Stimulated activated CD8-positive, alpha-beta memory T cell treated with anti-CD3 and anti-CD28 coated beads, Interleukin-15, amount 100 ng/mL, for 24 hours (primary cell): ENCODE data around the gene CARS2.
"Not testable (repeated sequence)": the region's sequence is repeated elsewhere in the genome, so short reads cannot be mapped to it uniquely, and the experiment has no call there.

Experiments
- DNase-seq: peaks from one replicate; pipeline ENCODE4 v3.0.0-alpha.2; 2020; ENCODE audit warnings: low read depth

CARS2 gene, protein sequence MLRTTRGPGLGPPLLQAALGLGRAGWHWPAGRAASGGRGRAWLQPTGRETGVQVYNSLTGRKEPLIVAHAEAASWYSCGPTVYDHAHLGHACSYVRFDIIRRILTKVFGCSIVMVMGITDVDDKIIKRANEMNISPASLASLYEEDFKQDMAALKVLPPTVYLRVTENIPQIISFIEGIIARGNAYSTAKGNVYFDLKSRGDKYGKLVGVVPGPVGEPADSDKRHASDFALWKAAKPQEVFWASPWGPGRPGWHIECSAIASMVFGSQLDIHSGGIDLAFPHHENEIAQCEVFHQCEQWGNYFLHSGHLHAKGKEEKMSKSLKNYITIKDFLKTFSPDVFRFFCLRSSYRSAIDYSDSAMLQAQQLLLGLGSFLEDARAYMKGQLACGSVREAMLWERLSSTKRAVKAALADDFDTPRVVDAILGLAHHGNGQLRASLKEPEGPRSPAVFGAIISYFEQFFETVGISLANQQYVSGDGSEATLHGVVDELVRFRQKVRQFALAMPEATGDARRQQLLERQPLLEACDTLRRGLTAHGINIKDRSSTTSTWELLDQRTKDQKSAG

DNA sequence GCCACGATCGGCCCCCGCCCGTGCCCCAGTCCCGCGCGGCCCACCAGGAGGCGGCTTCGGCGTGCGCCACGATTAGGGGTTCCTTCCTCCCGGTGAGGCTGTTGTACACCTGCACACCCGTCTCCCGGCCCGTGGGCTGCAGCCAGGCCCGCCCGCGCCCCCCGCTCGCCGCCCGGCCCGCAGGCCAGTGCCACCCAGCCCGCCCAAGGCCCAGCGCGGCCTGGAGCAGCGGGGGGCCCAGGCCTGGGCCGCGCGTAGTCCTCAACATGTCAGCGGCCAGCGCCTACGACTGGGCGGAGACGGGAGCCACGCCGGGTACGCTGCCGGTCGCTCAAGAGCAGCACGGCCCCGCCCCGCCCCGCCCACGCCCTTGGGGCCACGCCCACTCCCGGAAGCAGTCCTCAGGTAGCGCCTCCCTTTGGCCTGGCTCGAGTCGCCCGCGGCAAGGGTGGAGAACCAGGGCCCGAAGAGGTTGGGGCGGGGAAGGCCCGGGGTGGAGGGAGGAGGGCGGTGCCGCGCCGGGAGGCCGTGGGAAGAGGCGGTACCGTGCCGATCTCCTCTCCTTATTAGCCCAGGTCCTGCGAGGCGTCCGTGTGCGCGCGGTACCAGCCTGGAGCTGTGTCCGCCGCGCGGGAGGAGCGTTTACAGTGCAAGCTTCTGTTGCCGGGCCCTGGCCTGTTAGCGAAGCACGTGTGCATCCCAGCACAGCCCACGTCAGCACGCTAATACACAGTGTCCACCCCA, at the start of gene CARS2:
TSS of gene CARS2 (minus strand) at position 291 of the 744 bp plus-strand sequence. CDS start at position 268, 23 bp downstream.
- DNase-seq, result peak; percentile 86

DNA sequence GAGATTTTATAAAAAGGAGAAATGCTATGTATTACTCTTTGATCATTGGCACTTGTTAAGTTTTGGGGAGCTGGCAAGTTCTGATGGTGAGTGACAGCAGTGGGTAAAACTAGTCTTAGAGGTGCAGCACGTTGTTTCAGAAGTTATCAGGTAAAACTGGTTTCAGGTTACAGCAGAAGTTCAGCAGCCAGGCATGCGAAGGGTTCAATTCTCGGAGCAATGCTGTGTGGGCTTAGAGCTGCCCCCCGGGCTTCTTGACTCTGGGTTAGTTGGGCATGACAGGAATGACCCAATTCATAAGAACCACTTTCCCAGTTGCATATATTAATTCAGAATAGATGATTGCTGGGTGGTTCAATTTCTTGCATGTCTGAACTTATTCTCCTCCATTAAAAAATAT, 42.4 kb upstream of the CARS2 start:
- no peak for DNase-seq

- no peak for DNase-seq
Observed at GRCh38 chr13:110746438-110746837, 40.5 kb upstream of the CARS2 start.

DNA sequence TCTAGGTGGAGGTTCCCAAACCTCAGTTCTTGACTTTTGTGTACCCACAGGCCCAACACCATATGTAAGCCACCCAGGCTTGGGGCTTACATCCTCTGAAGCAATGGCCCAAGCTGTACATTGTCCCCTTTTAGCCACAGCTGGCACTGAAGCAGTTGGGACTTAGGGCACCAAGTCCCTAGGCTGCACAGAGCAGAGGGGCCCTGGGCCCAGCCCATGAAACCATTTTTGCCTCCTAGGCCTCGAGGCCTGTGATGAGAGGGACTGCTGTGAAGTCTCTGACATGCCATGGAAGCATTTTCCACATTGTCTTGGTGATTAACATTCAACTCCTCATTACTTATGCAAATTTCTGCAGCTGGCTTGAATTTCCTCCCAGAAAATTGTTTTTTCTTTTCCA, 37.8 kb upstream of the CARS2 start:
- no peak for DNase-seq

GRCh38 chr13:110737555-110737954, 31.6 kb upstream of the CARS2 start:
- DNase-seq, result no peak

DNA sequence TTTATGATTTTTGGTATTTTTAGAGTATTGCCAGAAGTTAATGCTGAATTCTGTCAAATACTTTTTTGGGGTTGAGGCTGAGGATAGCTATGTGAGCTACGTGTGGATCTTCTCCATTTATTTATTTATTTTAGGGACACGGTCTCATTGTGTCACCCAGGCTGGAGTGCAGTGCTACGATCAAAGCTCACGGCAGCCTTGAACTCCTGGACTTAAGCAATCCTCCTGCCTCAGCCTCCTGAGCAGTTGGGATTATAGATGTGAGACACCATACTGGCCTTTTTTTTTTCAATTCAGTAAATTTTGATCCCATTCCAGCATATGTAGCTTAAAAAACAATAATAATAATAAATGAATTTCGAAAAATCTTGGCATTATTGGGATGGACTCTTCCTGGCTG, 28.6 kb upstream of the CARS2 start:
- DNase-seq, result no peak

- no peak for DNase-seq
Observed at GRCh38 chr13:110731072-110731471, 25.2 kb upstream of the CARS2 start.

DNA sequence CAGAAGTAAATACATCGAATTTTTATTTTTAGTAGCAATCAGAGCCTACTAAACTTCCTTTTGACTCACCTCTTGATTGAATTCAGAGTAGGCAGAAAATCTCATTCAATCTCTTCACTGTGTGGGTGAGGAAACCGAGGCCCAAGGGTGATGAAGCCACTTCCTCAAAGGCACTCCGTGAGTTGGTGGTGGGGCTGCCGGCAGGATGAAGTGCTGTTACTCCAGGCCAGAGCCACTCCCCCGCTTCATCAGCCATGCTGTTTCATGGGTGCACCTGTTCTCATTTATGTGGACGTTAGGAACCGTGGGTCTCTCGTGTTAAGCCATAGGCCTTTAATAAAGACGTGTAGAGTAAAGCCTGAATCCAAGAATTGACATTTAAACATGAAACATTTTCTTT, 20.8 kb upstream of the CARS2 start:
- peak; percentile 35 for DNase-seq

- DNase-seq, result not testable (repeated sequence)
Observed at GRCh38 chr13:110726153-110726552, 20.2 kb upstream of the CARS2 start.

DNA sequence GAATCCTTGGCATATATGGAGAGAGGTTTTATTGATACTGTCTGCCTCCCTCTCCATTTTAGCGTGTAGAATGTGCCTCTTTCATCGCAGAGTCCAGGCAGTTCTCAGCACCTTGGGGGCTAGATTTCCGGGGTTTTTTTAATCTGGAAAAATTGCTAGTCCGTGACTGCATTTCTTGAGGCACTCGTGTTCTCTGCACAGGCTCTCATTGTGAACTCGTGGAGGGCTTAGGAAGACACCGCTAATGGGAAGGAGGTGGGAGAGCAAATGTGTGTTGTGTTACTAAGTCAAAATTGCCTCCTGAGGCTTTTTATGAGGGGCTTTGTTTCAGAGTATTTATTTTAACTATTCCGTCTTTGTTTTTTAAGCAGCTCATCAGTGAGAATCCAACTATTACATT, 17.7 kb upstream of the CARS2 start:
- DNase-seq, result no peak

- no peak for DNase-seq
Observed at GRCh38 chr13:110722971-110723370, 17.1 kb upstream of the CARS2 start.

- DNase-seq, result no peak
Observed at GRCh38 chr13:110719036-110719710, 13.3 kb upstream of the CARS2 start.

GRCh38 chr13:110716247-110716515, 10.3 kb upstream of the CARS2 start:
- no peak for DNase-seq

- peak; percentile 78 for DNase-seq
Observed at GRCh38 chr13:110715395-110716246, 9.7 kb upstream of the CARS2 start.

DNA sequence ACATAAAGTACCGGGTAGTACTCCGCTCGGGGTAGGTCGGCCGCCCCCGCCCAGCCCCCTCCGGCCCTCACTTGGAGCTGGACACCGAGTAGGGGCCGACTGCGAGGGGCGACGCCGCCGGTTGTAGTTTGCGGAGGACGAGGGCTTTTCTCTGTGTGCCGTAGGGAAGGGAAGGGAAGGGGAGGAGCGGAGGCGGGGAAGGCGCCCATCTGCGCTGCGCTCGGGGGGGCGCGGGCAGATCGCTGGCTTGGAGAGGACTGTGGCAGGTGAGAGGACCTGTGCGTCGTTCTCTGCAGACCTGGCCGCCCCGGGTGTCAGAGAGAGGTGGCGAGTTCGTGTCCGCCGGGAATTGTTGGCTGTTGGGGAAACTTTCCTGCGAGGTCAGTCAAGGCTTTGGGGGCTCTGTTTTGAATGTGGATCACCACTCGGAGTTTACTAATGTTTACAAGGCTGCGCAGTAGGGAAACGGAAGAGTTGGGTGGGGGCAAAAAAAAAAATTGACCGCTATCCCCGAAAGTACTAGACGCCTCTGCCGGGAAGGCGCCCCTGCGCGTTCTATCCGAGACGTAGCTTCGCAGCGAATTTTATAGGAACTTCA, 9.0 kb upstream of the CARS2 start:
- peak; percentile 27 for DNase-seq

- peak; percentile 43 for DNase-seq
Observed at GRCh38 chr13:110713981-110714796, 8.3 kb upstream of the CARS2 start.

- DNase-seq, result no peak
Observed at GRCh38 chr13:110713642-110713952, 7.7 kb upstream of the CARS2 start, which contains the start of gene ING1. Gene ING1, plus strand, starts transcription at chr13:110713700. Its CDS starts 450 bp downstream, at chr13:110714150.

- DNase-seq, result peak; percentile 99
Observed at GRCh38 chr13:110712849-110713641, 7.1 kb upstream of the CARS2 start.

- peak; percentile 76 for DNase-seq
Observed at GRCh38 chr13:110712081-110712848, 6.3 kb upstream of the CARS2 start.
